H4 (cell line): Measurements from ENCODE around the gene DGUOK. TPM values are rescaled to one million over a fixed set of nuclear protein-coding genes. Genes with fewer than 3 reads are reported as not detected.
"Not testable (repeated sequence)": the region's sequence is repeated elsewhere in the genome, so short reads cannot be mapped to it uniquely, and the experiment has no call there.

Source experiments
- DNase-seq: peaks from one replicate; pipeline ENCODE4 v3.0.0-alpha.2; 2015; ENCODE audit warnings: low spot score
- total RNA-seq: library from RNA; depleted of rRNA; stranded (reverse); fragments of >200 nt; shearing (Covaris generic); gene quantifications from 2 replicates; pipeline ENCODE4 v1.2.3, GENCODE V29; 2014

DGUOK gene
- total RNA-seq, 1 experiment from 2014 or later: 150 TPM

DNA sequence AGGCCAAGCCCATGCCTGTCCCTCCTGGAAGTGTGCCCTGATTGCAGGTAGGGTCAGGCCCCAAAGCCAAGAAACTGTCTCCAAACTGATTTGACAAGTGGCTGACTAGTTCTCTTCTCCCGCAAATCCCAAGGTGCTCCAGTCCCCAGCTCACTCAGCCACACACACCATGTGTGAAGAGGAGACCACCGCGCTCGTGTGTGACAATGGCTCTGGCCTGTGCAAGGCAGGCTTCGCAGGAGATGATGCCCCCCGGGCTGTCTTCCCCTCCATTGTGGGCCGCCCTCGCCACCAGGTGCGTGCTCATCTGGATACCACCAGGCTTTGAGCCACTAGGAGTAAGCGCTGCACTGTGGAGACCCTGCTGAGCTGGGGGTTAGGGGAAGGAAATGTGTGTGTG is 25.5 kb upstream of the DGUOK start:
- DNase-seq: no peak

DNA sequence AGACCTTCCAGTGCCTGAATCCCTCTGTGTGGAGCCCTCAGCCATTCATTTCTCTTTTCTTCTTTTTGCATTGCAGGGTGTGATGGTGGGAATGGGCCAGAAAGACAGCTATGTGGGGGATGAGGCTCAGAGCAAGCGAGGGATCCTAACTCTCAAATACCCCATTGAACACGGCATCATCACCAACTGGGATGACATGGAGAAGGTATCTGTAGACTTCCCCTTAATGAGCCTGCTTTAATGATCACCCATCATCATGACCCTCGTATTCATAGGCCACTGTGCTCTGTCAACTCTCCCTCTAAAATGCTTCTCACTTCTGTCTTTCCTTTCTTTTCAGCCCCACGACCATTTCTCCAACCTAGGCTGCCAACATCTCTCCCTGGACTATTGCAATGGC is 24.4 kb upstream of the DGUOK start:
- no peak for DNase-seq

DNA sequence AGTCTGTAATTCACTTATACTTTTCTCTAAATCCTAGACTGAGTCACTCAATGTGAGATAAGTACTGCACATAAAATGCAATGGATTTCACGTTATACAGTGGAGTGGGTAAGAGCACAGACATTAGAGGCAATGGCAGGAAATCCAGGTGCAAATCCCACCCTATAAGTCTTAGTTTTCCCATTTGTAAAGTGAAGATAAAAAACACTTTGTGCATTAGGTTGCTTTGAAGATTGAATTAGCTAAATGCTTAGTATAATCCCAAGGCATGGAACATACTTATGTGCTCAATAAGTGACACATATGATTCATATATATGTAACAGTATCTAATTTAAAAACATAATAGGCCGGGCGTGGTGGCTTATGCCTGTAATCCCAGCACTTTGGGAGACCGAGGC is 23.4 kb upstream of the DGUOK start:
- DNase-seq: no peak

DNA sequence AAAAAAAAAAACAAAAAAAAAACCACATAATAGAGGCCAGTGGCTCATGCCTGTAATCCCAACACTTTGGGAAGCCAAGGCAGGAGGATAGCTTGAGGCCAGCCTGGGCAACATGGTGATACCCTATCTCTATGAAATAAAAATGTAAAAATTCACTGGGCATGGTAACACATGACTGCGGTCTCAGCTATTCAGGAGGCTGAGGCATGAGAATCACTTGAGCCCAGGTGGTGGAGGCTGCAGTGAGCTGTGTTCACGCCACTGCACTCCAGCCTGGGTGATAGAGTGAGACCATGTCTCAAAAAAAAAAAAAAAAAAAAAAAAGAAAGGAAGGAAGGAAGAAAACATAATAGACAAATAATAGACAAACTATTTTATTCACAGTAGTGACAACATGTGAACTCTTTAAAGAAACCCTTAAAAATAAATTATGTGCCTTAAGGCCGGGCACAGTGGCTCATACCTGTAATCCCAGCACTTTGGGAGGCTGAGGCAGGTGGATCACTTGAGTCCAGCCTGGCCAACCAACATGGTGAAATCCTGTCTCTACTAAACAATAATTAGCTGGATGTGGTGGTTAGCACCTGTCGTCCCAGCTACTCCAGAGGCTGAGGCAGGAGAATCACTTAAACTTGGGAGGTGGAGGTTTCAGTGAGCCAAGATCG is 22.6 kb upstream of the DGUOK start:
- DNase-seq: not testable (repeated sequence)

DNA sequence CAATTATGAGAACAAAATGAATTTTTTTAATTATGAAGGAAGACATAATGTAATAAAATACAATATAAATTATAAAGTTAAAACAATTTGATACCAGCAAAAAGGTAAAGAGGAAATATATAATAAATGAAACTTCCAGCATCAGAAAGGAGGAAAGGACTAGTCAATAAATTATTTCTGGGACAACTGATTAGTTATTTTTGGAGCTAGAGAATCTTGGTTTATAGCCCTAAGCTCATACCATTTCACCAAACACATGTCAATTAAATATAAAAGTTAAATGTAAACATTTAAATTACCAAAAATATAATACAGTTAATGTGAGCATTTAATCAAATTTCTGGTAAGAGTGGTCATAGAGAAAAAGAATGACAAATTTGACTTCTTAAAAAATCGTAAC is 21.7 kb upstream of the DGUOK start:
- DNase-seq: no peak

DNA sequence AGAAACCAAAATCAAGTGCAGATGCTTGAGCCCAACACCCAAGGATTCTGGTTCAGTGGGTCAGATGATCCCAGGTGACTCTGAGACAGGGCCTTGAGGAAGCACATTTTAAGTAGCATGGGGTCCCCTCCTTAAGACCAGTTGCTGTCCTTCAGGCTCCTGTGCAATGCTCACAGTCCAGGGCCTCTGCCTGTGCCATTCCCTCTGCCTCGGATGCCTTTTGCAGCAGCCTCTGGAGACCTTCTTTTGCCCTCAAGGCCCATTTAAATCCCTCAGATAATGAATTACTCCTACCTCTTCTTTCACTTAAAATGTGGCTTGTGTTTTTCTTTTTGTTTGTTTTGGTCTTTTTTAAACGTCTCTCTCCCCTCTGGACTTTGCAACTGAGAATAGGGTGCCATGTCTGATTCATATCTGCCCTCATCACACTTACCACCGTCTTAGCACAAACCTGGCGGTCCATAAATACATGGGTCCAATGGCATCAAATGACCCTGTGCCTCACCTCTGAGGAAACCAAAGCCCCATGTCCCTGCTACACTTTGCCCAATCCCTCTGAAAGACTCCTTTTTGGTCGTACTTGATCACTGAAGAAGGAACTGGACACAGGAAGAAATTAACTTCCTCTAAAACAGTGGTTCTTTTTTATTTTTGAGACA is 19.7 kb upstream of the DGUOK start:
- no peak for DNase-seq

DNA sequence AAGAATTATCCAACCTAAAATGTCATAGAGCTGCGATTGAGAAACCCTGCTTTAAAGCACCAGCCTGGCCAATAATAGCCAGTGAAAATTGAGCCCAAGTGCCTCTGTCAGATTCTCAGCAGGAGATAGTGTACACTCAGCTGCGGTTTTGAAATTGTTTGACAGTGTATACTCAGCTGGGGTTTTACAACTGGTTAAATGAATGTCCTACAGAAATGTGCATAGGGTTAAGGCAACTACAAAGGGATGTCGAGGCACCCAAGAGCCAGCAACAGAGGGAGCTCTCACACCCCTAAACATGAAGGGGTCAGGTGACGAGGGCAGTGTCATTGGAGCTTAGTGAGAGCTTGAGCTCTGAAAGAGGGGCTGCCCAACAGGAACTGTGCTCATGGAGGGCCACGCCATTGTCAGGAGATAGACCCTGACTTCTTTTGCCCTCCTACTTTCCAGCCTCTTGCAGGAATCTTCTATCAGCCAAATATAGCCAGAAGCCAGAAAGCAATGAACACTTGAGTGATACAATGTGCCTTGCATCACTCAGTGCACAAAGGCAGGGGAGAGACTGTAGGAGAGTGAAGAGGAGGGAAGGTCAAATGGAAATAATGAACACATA is 18.7 kb upstream of the DGUOK start:
- no peak for DNase-seq

DNA sequence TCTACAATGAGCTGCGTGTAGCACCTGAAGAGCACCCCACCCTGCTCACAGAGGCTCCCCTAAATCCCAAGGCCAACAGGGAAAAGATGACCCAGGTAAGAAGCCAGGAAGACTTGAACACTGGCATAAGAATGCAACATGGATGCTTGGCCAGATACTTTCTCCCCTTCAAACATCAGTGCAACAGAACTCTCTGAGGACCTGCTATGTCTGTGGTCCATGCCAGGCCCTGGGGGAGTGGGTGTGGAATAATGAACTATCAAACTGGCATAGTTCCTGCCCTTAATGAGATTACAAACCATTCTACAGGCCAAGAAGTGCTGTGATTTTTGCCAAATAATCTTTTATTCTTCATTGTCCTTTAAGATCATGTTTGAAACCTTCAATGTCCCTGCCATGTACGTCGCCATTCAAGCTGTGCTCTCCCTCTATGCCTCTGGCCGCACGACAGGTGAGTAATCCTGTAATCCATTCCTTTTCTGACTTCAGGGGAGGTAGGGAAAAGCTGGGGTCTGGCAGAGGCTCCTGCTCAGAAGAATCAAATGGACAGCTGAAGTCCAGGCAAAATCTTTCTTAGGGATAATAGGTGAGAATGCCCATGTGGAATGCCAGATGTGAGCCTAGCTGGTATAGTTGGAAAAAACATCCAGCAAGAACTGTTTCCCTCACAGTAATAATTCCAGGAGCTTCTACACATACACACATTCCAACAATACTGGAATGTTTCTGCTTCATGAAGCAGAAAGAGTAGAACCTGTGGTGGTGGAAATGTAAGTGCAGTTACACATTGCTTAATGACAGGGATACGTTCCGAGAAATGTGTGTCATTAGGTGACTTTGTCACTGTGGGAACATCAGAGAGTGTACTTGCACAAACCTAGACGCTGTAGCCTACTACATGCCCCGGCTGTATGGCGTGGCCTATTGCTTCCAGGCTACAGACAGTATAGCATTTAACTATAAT is 17.7 kb upstream of the DGUOK start:
- no peak for DNase-seq

DNA sequence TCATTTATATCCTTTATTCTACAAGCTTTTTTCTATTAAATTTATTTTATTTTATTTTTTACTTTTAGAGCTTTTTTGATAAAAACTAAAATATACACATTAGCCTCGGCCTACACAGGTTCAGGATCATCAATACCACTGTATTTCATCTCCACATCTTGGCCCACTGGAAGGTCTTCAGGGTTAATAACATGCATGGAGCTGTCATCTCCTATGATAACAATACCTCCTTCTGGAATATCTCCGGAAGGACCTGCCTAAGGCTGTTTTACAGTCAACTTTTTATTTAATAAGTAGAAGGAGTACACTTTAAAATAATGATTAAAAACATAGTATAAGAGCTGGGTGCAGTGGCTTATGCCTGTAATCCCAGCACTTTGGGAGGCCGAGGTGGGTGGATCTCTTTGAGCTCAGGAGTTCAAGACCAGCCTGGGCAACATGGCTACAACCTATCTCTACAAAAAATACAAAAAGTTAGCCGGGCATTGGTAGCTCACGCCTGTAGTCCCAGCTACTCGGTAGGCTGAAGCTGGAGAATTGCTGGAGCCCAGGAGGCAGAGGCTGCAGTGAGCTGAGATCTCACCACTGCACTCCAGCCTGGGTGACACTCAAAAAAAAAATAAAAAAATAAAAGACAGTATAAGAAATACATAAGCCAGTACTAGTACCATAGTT is 15.7 kb upstream of the DGUOK start:
- DNase-seq: no peak

DNA sequence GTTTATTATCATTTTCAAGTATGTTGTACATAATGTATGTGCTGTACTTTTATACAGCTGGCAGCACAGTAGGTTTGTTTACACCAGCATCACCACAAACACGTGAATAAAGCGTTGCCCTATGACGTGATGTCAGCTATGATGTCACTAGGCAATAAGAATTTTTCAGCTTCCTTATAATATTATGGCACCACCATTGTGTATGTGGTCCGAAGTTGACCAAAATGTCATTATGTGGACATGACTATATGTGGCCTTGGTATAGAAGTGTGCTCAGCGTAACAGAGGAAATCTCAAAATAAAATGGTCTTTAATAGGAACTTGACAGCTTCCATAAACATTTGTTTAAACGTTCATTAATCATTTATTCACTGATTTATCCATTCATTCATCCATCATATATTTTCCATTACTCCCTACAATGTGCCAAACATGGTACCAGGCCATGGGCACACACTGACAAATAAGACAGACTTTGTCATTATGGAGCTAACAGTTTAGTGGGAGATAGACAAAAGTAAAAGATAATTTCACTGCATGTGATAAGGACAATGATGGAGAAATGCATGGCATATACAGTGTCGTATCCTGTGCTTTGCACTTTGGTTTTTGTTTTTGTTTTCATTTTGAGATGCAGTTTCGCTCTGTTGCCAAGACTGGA is 15.0 kb upstream of the DGUOK start:
- DNase-seq: no peak

DNA sequence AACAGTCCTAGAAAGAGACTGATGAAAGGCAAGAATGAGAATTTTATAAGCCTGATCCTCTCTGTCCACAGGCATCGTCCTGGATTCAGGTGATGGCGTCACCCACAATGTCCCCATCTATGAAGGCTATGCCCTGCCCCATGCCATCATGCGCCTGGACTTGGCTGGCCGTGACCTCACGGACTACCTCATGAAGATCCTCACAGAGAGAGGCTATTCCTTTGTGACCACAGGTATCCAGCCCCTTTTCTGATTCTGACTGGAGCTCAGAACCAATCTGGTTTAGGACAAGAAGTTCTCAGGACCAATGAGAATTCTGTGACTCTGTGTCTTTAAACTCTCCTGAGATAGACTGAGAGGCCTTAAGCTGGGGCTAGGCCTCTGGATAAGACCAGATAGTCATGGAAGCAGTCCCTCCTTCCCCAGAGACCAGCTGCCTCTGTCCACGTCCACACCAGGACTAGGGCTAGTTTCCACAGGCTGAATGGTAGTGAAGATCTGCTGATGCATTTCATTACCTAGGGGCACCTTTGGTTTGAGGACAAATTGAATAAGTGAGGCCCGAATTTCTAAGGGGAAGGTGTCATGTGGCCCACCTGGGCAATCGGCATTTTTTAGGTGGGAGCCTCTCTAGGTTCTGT is 13.1 kb upstream of the DGUOK start:
- DNase-seq: no peak

DNA sequence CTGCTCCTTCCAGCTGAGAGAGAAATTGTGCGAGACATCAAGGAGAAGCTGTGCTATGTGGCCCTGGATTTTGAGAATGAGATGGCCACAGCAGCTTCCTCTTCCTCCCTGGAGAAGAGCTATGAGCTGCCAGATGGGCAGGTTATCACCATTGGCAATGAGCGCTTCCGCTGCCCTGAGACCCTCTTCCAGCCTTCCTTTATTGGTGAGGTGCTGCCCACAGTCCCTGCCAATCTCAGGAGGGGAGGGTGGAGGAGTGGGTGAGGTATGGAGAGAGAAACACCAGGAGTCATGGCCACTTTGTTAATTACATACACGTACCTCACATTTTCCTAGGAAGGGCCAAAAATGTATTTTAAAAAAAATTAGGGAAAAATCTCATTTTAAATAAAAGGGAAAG is 12.0 kb upstream of the DGUOK start:
- no peak for DNase-seq

DNA sequence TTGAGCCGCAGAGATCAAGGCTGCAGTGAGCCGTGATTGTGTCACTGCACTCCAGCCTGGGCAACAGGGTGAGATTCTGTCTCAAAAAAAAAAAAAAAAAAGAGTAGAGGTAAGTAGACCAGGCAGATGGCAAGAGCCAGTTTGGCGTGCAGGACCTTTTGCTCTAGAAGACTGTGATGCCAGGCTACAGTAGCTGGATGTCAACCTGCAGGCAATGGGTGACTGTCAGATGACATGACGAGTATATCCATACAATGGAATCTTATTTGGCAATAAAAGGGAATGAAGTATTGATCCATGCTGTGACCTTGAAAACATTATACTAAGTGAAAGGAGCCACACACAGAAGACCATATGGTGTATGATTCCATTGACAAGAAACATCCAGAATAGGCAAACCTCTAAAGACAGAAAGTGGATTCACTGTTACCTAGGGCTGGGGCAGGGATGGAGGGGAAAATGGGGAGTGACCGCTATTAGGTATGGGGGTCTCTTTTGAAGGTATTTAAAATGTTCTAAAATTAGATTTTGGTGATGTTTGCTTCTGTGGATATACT is 11.2 kb upstream of the DGUOK start:
- DNase-seq: no peak

DNA sequence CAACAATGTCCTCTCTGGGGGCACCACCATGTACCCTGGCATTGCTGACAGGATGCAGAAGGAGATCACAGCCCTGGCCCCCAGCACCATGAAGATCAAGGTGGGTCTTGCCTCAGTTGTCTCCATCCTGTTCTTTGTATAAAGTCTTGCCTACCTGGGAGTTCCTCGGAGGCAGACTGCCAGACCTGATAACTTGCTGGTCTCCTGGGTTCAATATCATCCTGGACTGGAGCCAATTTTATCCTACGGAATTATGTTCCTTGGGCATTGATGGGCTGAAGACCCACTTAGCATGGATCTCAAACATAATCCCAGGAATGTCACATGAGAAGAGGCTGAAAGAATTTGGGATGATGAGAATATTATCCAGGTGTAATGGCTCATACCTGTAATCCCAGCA is 10.0 kb upstream of the DGUOK start:
- no peak for DNase-seq

DNA sequence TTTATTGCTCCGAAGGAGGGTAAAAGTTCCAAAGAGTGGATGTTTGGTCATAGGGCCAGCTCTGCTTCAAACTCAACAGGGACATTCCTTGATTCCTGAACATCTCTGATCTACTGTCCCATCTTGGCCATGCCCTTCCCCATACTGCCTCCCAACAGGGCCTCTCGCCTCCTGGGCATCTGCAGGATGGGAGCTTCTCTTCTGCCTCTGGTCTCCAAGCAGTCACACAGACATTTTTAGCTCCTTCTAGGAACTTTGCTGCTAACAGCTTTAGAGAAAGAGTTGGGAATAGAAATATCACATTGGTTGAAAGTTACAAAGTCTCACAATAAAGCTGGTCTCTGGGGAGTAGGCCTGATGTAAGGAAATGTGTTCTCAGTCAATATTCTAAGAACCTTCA is 9.4 kb upstream of the DGUOK start:
- DNase-seq: no peak

DNA sequence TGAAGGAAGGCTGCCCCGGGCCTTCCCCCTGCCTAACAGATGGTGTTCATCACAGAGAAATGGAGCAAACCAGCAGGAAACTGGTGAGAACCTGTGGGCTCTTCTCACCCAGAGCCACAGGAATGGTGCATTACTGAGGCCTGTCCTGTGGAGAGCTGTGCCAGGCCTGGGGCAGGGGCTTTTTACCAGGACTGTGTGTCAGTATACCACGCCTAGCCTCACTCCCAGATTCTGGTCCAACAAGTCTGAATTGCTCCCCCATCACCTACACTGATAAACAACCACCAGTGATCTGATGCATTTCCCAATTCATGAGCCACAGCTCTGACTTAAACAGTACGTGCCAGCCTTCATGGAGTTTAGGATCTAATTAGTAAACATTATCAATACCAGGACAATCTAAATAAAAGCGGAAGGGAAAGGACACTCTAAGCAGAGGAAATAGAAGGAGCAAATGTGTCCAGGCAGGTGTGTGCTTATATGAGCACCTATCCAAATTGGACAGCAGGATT is 8.9 kb upstream of the DGUOK start:
- no peak for DNase-seq

DNA sequence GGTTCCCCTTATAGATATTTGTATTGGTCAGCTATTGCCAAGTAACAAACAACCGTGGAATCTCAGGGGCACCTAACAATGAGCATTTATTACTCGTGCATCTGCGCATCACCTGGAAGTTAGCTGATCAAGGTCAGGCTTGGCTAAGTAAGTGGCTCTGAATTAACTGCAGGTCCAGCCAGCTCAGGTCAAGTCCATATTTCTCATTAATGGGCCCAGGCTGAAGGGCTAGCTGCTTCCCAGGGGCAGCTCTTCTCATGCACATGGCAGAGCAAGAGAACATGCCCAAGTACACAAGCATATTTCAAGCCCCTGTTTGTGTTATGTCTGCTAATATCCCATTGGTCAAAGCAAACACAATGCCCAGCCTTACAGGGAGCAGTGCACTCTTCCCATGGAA is 7.8 kb upstream of the DGUOK start:
- no peak for DNase-seq

DNA sequence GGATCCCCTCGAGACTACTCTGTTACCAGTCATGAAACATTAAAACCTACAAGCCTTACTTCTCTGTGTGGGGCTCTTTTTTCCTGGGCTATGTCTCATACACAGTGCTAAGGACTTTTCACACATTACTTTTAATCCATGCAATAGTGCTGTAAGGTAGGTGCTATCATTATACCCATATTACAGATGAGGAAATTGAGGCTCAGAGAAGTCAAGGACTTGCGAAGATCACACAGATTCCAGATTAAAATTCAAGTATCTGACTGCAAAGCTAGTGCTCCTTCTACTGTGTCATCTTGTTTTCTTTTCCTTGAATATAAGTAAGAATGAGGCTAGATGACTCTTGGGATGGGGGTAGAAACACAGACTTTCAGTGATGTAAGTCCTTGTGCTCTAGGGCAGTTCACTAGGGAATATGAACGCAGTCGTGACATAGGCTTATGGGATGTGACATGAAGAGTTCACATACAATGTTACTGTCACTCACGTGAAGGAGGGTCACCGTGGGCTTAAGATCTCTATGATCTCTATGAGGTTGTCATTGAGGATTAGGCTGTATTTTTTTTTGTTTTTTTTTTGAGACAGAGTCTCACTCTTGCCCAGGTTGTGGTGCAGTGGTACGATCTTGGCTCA is 7.0 kb upstream of the DGUOK start:
- DNase-seq: no peak
